CD14-positive monocyte (primary cell): ENCODE measurements around the gene ADAMTS9. TPM values are rescaled to one million over a fixed set of nuclear protein-coding genes. Genes with fewer than 3 reads are reported as not detected.

Experiments used
- DNase-seq, 3 donors: peaks; one replicate each; pipeline ENCODE4 v3.0.0-alpha.2; 2011 to 2022
- H2AFZ ChIP-seq: 2 replicates; pipeline ENCODE4 v1.6.0; 2012; ENCODE audit warnings: mild to moderate bottlenecking, low read depth, low read length, inconsistent platforms; ENCODE audit not compliant: insufficient read depth, poor library complexity, severe bottlenecking
- H3K27ac ChIP-seq, 2 donors: 1 replicate in 1 of 2; 2 replicates in 1 of 2; pipeline ENCODE4 v1.5.1; 2012 to 2013; ENCODE audit warnings: low read length in 2 of 2, control low read depth in 1 of 2, inconsistent platforms in 1 of 2, low read depth in 1 of 2, mild to moderate bottlenecking in 1 of 2
- H3K27me3 ChIP-seq, 2 donors: one replicate each; pipeline versions ENCODE4 v1.6.0 to v1.6.1; 2011 to 2013; ENCODE audit warnings: low read length in 2 of 2; ENCODE audit not compliant: control insufficient read depth in 2 of 2, insufficient read depth in 2 of 2
- H3K36me3 ChIP-seq, 2 donors: replicated peaks in 1 of 2; 1 replicate in 1 of 2; 2 replicates in 1 of 2; pipeline versions ENCODE4 v1.5.1 to v1.6.1; 2012 to 2013; ENCODE audit warnings: low read length in 2 of 2, control low read depth in 1 of 2, inconsistent platforms in 1 of 2, mild to moderate bottlenecking in 1 of 2; ENCODE audit not compliant: insufficient read depth in 2 of 2, control insufficient read depth in 1 of 2
- H3K4me1 ChIP-seq, 2 donors: 1 replicate in 1 of 2; 2 replicates in 1 of 2; pipeline versions ENCODE4 v1.5.1 to v1.6.1; 2012 to 2013; ENCODE audit warnings: low read length in 2 of 2, control low read depth in 1 of 2, inconsistent platforms in 1 of 2, mild to moderate bottlenecking in 1 of 2, moderate library complexity in 1 of 2; ENCODE audit not compliant: insufficient read depth in 2 of 2, control insufficient read depth in 1 of 2
- H3K4me2 ChIP-seq: replicated peaks from 2 replicates; pipeline ENCODE3; 2012; ENCODE audit warnings: low read length, moderate library complexity, mild to moderate bottlenecking; ENCODE audit not compliant: poor library complexity, severe bottlenecking; ENCODE audit errors: extremely low read depth
- H3K4me3 ChIP-seq, 3 experiments: fragments of 200-600 bp in 1 of 3; sonication (generic) in 1 of 3; replicated peaks in 1 of 3; 1 replicate in 2 of 3; 2 replicates in 1 of 3; pipeline ENCODE4 v1.5.1; 2011 to 2013; ENCODE audit warnings: low read length in 3 of 3, mild to moderate bottlenecking in 3 of 3, control low read depth in 2 of 3, low read depth in 2 of 3, inconsistent platforms in 1 of 3, moderate library complexity in 1 of 3
- H3K79me2 ChIP-seq: 2 replicates; pipeline ENCODE4 v1.6.0; 2012; ENCODE audit warnings: mild to moderate bottlenecking, control low read depth, inconsistent platforms, low read length, moderate library complexity; ENCODE audit not compliant: insufficient read depth
- H3K9ac ChIP-seq: 2 replicates; pipeline ENCODE4 v1.6.0; 2017; ENCODE audit warnings: low read length, mild to moderate bottlenecking; ENCODE audit not compliant: insufficient read depth, poor library complexity, severe bottlenecking
- H3K9me3 ChIP-seq, 2 donors: replicated peaks in 1 of 2; 1 replicate in 1 of 2; 2 replicates in 1 of 2; pipeline versions ENCODE4 v1.5.1 to v1.6.1; 2012 to 2013; ENCODE audit warnings: low read length in 2 of 2, control low read depth in 1 of 2; ENCODE audit not compliant: control insufficient read depth in 1 of 2, insufficient read depth in 1 of 2
- H4K20me1 ChIP-seq: 2 replicates; pipeline ENCODE4 v1.6.0; 2012; ENCODE audit warnings: mild to moderate bottlenecking, low read length, control low read depth, moderate library complexity; ENCODE audit not compliant: insufficient read depth
- H3K27ac Mint-ChIP-seq, 7 donors: one replicate each; pipeline ENCODE4 v1.8.0; 2020; ENCODE audit warnings: mild to moderate bottlenecking in 7 of 7, mixed read lengths in 7 of 7, moderate library complexity in 6 of 7, inconsistent platforms in 2 of 7
- H3K27me3 Mint-ChIP-seq, 3 donors: one replicate each; pipeline ENCODE4 v1.8.0; 2021 to 2022; ENCODE audit warnings: low read depth in 3 of 3, mild to moderate bottlenecking in 3 of 3, mixed read lengths in 3 of 3, moderate library complexity in 3 of 3, inconsistent platforms in 1 of 3
- H3K36me3 Mint-ChIP-seq, 2 donors: one replicate each; pipeline ENCODE4 v1.8.0; 2020; ENCODE audit warnings: mixed read lengths in 2 of 2, inconsistent platforms in 1 of 2, mild to moderate bottlenecking in 1 of 2
- H3K4me1 Mint-ChIP-seq: one replicate; pipeline ENCODE4 v1.8.0; 2020; ENCODE audit warnings: mild to moderate bottlenecking, mixed read lengths
- H3K4me3 Mint-ChIP-seq, 2 donors: one replicate each; pipeline ENCODE4 v1.8.0; 2020; ENCODE audit warnings: mild to moderate bottlenecking in 2 of 2, mixed read lengths in 2 of 2, moderate library complexity in 1 of 2
- H3K9me3 Mint-ChIP-seq, 7 donors: one replicate each; pipeline ENCODE4 v1.8.0; 2020 to 2022; ENCODE audit warnings: mixed read lengths in 7 of 7, mild to moderate bottlenecking in 6 of 7, moderate library complexity in 6 of 7, inconsistent platforms in 2 of 7
- CTCF ChIP-seq: fragments of 200-600 bp; IDR thresholded peaks from one replicate; pipeline ENCODE4 v1.8.0; 2022; ENCODE audit warnings: antibody characterized with exemption, mild to moderate bottlenecking
- WGBS: methylation state at CpG from one replicate; pipeline ENCODE4 v1.1.5; 2013; ENCODE audit warnings: missing lambda C conversion rate; ENCODE audit not compliant: insufficient coverage; 5-methylcytosine and 5-hydroxymethylcytosine counted together
- intact Hi-C, 2 donors: fragments of 100-400 bp; cut with micrococcal nuclease; formaldehyde crosslinking; loops; one replicate each; pipeline versions ENCODE4 v1.15.0 to v1.15.1; 2023
- polyA plus RNA-seq, 3 donors: library from polyadenylated mRNA; depleted of rRNA in 1 of 3; unstranded in 2 of 3; stranded (reverse) in 1 of 3; fragments of 300-500 nt in 2 of 3; fragments of >200 nt in 1 of 3; fragmentation: Illumina TruSeq in 2 of 3; gene quantifications; 1 replicate in 2 of 3; 2 replicates in 1 of 3; pipeline ENCODE4 v1.2.3, GENCODE V29; 2012 to 2021

The ADAMTS9 gene
- polyA plus RNA-seq, 3 donors: not detected

- DNase-seq: no peak
- Mint-ChIP-seq H3K4me3 (no peak overlapping the region), H3K36me3 (no peaks in the 10 kb centered on the region), H3K4me1 (no peaks in the 10 kb centered on the region), H3K9me3 (peaks cover 0 to 6% (median 4%) of the 10 kb centered on the region in 7 donors), H3K27me3 (no peaks in the 10 kb centered on the region), H3K27ac (no peak overlapping the region)
- Histone ChIP-seq H3K27ac (no peak overlapping the region), H3K27me3 (no peaks in the 10 kb centered on the region), H3K79me2 (no peaks in the 10 kb centered on the region), H3K4me2 (no peak overlapping the region), H3K4me3 (no peak overlapping the region), H3K9me3 (no peaks in the 10 kb centered on the region), H4K20me1 (no peaks in the 10 kb centered on the region), H3K4me1 (no peaks in the 10 kb centered on the region), H3K9ac (no peak overlapping the region), H2AFZ (no peak overlapping the region), H3K36me3 (no peaks in the 10 kb centered on the region)
- intact Hi-C loops: no loop called here
- no peak for TF ChIP-seq CTCF
- 94% methylated on average over 4 of the region's 10 CpGs for WGBS
These were observed 111.5 kb downstream of the ADAMTS9 start for GRCh38 chr3:64576211-64576775.

DNA sequence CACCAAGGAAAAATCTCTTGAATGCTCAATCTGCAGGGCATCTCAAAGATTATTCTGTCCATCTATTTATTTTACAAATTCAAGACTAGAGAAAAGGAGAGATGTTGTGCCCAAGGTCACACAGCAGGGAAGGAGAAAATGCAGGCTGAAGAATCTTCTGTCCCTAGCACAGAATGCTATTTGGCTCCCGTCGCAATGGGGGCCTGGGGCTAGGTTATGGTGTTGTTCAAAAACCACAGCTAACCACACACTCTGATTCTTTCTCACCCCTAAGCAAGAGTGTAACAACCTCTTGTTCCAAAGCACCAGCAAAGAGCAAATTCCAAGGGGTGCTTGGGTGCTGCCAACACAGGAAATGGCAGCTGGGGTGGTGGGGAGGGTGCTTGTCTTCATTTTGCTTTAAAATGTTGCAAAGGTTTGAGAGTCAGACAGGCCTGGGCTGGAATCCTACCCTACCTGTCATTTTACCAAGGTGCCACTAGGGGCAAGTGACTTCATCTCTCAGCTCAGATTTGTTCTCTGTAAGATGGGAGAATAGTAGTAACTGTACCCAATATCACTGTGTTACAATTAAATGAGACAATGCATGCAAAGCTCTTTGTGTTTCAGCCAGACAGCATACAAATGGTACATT, 112.5 kb downstream of the ADAMTS9 start:
- Mint-ChIP-seq H3K9me3 (peaks cover 0 to 6% (median 4%) of the 10 kb centered on the region in 7 donors), H3K36me3 (no peaks in the 10 kb centered on the region), H3K4me1 (no peaks in the 10 kb centered on the region), H3K4me3 (no peak overlapping the region), H3K27ac (no peak overlapping the region), H3K27me3 (no peaks in the 10 kb centered on the region)
- Histone ChIP-seq H3K79me2 (no peaks in the 10 kb centered on the region), H3K4me3 (no peak overlapping the region), H2AFZ (no peak overlapping the region), H3K9ac (no peak overlapping the region), H3K9me3 (no peaks in the 10 kb centered on the region), H4K20me1 (no peaks in the 10 kb centered on the region), H3K36me3 (no peaks in the 10 kb centered on the region), H3K27ac (no peak overlapping the region), H3K27me3 (no peaks in the 10 kb centered on the region), H3K4me1 (no peaks in the 10 kb centered on the region), H3K4me2 (no peak overlapping the region)
- intact Hi-C loops: no loop called here
- no peak for TF ChIP-seq CTCF
- WGBS: no CpG with 5 or more reads among the region's 2 CpGs
- DNase-seq: no peak
